SK-N-SH treated with all-trans-retinoic acid at 6 μM for 48 hours (cell line): Measurements from ENCODE around the gene SLU7.

Experiments
- ESRRG ChIP-seq: fragments of 250-450 bp; sonication (Bioruptor Pico); IDR thresholded peaks from 2 replicates; pipeline ENCODE4 v1.6.1; 2021; ENCODE audit warnings: mild to moderate bottlenecking
- RARB ChIP-seq: fragments of 250-450 bp; sonication (Bioruptor Pico); IDR thresholded peaks from 2 replicates; pipeline ENCODE4 v1.8.0; 2021; ENCODE audit warnings: mild to moderate bottlenecking, moderate library complexity
- ZC3H10 ChIP-seq: fragments of 250-450 bp; sonication (Bioruptor Pico); IDR thresholded peaks from 2 replicates; pipeline ENCODE4 v1.5.1; 2021; ENCODE audit warnings: mild to moderate bottlenecking, moderate library complexity
- ZFP3 ChIP-seq: fragments of 250-450 bp; sonication (Bioruptor Pico); IDR thresholded peaks from 2 replicates; pipeline ENCODE4 v1.5.0; 2020; ENCODE audit warnings: mild to moderate bottlenecking, moderate library complexity
- ZFP30 ChIP-seq: fragments of 450-650 bp; formaldehyde crosslinking; IDR thresholded peaks from 2 replicates; pipeline ENCODE4 v1.5.0; 2022; ENCODE audit warnings: mild to moderate bottlenecking, moderate library complexity
- ZNF565 ChIP-seq: fragments of 450-650 bp; formaldehyde crosslinking; conservative IDR thresholded peaks from 2 replicates; pipeline ENCODE4 v1.5.0; 2020; ENCODE audit warnings: low read depth, mild to moderate bottlenecking, moderate library complexity
- TF ChIP-seq, protein P1 (sequence below): fragments of 250-450 bp; sonication (Bioruptor Pico); IDR thresholded peaks from 2 replicates; pipeline ENCODE4 v1.8.0; 2020; ENCODE audit warnings: mild to moderate bottlenecking, moderate library complexity, borderline replicate concordance

DNA sequence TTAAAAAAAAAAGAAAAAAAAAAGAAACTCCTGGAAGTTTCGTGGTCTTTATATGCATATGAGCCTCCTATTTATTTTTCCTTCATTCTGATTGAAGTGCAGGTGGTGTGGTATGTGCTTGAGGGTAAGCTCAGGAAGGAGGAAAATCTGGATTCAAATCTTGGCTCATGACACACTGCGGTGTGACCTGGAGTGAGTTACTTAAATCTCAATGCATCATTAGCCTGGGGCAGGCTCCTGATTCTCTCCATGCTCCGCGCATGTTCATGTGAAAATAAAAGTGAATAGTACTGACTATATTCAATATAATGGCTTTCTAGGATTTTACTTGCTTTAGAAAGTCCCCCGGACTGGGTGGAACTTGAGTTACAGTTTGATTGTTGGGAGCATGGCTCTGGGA, 38.4 kb upstream of the SLU7 start:
- TF ChIP-seq ZC3H10 (CRISPR knock-in tag): no peak
- TF ChIP-seq ZNF565 (CRISPR knock-in tag): no peak
- no peak for TF ChIP-seq ESRRG
- no peak for TF ChIP-seq ZFP30 (CRISPR knock-in tag)
- TF ChIP-seq, protein P1, sequence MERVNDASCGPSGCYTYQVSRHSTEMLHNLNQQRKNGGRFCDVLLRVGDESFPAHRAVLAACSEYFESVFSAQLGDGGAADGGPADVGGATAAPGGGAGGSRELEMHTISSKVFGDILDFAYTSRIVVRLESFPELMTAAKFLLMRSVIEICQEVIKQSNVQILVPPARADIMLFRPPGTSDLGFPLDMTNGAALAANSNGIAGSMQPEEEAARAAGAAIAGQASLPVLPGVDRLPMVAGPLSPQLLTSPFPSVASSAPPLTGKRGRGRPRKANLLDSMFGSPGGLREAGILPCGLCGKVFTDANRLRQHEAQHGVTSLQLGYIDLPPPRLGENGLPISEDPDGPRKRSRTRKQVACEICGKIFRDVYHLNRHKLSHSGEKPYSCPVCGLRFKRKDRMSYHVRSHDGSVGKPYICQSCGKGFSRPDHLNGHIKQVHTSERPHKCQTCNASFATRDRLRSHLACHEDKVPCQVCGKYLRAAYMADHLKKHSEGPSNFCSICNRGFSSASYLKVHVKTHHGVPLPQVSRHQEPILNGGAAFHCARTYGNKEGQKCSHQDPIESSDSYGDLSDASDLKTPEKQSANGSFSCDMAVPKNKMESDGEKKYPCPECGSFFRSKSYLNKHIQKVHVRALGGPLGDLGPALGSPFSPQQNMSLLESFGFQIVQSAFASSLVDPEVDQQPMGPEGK (CRISPR knock-in tag): no peak
- TF ChIP-seq RARB: no peak
- no peak for TF ChIP-seq ZFP3
